H1 (cell line): ENCODE data around the gene CD72. TPM values are rescaled to one million over a fixed set of nuclear protein-coding genes. Genes with fewer than 3 reads are reported as not detected.

Experiments used
- CBX8 ChIP-seq: fragments of 300-800, 300-1000 bp; sonication (generic); IDR thresholded peaks from 2 replicates; pipeline ENCODE4 v1.7.1; 2016; ENCODE audit warnings: low read depth, low read length, borderline replicate concordance
- SP2 ChIP-seq: IDR thresholded peaks from 2 replicates; pipeline ENCODE4 v1.6.1; 2012; ENCODE audit warnings: mild to moderate bottlenecking, low read length, inconsistent platforms
- SP4 ChIP-seq: IDR thresholded peaks from 2 replicates; pipeline ENCODE4 v1.6.1; 2012; ENCODE audit warnings: low read length, inconsistent platforms
- polyA plus RNA-seq, 7 experiments: library from polyadenylated mRNA; depleted of rRNA in 3 of 7; stranded (reverse) in 5 of 7; unstranded in 2 of 7; fragments of >200 nt in 5 of 7; fragments of 200-250 nt in 2 of 7; gene quantifications; 1 replicate in 5 of 7; 2 replicates in 1 of 7; 4 replicates in 1 of 7; pipeline versions ENCODE4 v1.2.1 to v1.2.3, GENCODE V29; 2011 to 2013; ENCODE audit warnings: missing spikeins in 2 of 7, mixed read lengths in 2 of 7
- total RNA-seq: library from RNA; stranded (reverse); fragmentation: NEBNext Ultra II Directional; extraction: Animal tissue kit (Norgen Biotek cat#: 25700); gene quantifications from 2 replicates; pipeline ENCODE4 v1.2.1, GENCODE V29; 2021
- TF ChIP-seq, protein P1 (sequence below): fragments of 300-600 bp; sonication (generic); IDR thresholded peaks from 2 replicates; pipeline ENCODE4 v1.7.1; 2012; ENCODE audit warnings: low read length, moderate library complexity, mild to moderate bottlenecking, inconsistent platforms; ENCODE audit not compliant: insufficient replicate concordance

Gene CD72
- total and polyA plus RNA-seq, 2 of the 8 experiments (the other 6 are each of a cell fraction or from before 2014, with no cell fraction given), result 4.0 to 4.5 TPM

GRCh38 chr9:35666549-35666948, 48.3 kb upstream of the CD72 start (continued):
- TF ChIP-seq, protein P1, sequence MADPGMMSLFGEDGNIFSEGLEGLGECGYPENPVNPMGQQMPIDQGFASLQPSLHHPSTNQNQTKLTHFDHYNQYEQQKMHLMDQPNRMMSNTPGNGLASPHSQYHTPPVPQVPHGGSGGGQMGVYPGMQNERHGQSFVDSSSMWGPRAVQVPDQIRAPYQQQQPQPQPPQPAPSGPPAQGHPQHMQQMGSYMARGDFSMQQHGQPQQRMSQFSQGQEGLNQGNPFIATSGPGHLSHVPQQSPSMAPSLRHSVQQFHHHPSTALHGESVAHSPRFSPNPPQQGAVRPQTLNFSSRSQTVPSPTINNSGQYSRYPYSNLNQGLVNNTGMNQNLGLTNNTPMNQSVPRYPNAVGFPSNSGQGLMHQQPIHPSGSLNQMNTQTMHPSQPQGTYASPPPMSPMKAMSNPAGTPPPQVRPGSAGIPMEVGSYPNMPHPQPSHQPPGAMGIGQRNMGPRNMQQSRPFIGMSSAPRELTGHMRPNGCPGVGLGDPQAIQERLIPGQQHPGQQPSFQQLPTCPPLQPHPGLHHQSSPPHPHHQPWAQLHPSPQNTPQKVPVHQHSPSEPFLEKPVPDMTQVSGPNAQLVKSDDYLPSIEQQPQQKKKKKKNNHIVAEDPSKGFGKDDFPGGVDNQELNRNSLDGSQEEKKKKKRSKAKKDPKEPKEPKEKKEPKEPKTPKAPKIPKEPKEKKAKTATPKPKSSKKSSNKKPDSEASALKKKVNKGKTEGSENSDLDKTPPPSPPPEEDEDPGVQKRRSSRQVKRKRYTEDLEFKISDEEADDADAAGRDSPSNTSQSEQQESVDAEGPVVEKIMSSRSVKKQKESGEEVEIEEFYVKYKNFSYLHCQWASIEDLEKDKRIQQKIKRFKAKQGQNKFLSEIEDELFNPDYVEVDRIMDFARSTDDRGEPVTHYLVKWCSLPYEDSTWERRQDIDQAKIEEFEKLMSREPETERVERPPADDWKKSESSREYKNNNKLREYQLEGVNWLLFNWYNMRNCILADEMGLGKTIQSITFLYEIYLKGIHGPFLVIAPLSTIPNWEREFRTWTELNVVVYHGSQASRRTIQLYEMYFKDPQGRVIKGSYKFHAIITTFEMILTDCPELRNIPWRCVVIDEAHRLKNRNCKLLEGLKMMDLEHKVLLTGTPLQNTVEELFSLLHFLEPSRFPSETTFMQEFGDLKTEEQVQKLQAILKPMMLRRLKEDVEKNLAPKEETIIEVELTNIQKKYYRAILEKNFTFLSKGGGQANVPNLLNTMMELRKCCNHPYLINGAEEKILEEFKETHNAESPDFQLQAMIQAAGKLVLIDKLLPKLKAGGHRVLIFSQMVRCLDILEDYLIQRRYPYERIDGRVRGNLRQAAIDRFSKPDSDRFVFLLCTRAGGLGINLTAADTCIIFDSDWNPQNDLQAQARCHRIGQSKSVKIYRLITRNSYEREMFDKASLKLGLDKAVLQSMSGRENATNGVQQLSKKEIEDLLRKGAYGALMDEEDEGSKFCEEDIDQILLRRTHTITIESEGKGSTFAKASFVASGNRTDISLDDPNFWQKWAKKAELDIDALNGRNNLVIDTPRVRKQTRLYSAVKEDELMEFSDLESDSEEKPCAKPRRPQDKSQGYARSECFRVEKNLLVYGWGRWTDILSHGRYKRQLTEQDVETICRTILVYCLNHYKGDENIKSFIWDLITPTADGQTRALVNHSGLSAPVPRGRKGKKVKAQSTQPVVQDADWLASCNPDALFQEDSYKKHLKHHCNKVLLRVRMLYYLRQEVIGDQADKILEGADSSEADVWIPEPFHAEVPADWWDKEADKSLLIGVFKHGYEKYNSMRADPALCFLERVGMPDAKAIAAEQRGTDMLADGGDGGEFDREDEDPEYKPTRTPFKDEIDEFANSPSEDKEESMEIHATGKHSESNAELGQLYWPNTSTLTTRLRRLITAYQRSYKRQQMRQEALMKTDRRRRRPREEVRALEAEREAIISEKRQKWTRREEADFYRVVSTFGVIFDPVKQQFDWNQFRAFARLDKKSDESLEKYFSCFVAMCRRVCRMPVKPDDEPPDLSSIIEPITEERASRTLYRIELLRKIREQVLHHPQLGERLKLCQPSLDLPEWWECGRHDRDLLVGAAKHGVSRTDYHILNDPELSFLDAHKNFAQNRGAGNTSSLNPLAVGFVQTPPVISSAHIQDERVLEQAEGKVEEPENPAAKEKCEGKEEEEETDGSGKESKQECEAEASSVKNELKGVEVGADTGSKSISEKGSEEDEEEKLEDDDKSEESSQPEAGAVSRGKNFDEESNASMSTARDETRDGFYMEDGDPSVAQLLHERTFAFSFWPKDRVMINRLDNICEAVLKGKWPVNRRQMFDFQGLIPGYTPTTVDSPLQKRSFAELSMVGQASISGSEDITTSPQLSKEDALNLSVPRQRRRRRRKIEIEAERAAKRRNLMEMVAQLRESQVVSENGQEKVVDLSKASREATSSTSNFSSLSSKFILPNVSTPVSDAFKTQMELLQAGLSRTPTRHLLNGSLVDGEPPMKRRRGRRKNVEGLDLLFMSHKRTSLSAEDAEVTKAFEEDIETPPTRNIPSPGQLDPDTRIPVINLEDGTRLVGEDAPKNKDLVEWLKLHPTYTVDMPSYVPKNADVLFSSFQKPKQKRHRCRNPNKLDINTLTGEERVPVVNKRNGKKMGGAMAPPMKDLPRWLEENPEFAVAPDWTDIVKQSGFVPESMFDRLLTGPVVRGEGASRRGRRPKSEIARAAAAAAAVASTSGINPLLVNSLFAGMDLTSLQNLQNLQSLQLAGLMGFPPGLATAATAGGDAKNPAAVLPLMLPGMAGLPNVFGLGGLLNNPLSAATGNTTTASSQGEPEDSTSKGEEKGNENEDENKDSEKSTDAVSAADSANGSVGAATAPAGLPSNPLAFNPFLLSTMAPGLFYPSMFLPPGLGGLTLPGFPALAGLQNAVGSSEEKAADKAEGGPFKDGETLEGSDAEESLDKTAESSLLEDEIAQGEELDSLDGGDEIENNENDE, result no peak
- TF ChIP-seq SP4, result no peak
- TF ChIP-seq SP2, result no peak
- no peak for TF ChIP-seq CBX8
